ENCODE measurements around the gene RGCC. TPM values are rescaled to one million over a fixed set of nuclear protein-coding genes. Genes with fewer than 3 reads are reported as not detected.

The RGCC gene
- total and polyA plus RNA-seq, 10 donors: 5.1 to 76.4 (median 23.9) TPM

DNA sequence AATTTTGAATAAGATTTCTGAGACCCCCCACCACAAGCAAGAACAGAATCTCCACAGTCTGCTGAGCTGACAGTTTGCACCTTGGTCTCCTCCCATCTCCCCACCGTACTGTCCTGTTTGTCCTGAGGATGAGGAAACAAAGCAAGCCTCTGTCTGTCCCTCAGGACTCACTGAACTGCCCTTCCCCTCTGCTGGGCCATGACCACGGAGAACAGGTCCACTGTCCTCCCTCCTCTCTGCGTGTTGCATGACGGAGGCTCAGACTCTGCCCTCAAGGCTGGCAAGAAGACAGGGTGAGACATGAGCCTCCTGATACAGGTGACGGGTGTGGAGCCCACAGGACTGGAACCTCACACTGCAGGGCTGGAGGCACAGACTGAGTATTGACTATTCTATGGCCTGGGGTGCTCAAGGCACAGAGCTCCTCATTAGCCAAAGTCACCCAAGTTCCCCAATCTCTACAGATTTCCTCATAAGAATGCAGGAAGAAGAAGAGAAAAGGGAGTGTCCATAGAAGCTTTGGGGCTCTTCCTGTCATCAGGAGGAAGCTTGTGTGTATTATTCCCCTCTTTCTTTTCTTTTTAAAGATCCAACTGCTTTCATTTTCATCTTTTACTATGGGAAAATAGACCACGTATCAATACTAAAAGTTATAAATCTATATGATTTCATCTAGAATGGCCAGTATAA is 22.4 kb upstream of the RGCC start:
- no peak for DNase-seq
- 83 to 91% (median 88%) methylated on average over 6 of the region's 6 CpGs for WGBS, 5 donors
- H3K27ac ChIP-seq: no peak overlapping the region
- H3K4me1 ChIP-seq: no peaks in the 10 kb centered on the region
- TF ChIP-seq POLR2A (IDR thresholded peaks at IDR 0.05): no peak
- TF ChIP-seq POLR2AphosphoS5 (IDR thresholded peaks at IDR 0.05): no peak
- TF ChIP-seq, protein P1, sequence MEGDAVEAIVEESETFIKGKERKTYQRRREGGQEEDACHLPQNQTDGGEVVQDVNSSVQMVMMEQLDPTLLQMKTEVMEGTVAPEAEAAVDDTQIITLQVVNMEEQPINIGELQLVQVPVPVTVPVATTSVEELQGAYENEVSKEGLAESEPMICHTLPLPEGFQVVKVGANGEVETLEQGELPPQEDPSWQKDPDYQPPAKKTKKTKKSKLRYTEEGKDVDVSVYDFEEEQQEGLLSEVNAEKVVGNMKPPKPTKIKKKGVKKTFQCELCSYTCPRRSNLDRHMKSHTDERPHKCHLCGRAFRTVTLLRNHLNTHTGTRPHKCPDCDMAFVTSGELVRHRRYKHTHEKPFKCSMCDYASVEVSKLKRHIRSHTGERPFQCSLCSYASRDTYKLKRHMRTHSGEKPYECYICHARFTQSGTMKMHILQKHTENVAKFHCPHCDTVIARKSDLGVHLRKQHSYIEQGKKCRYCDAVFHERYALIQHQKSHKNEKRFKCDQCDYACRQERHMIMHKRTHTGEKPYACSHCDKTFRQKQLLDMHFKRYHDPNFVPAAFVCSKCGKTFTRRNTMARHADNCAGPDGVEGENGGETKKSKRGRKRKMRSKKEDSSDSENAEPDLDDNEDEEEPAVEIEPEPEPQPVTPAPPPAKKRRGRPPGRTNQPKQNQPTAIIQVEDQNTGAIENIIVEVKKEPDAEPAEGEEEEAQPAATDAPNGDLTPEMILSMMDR (IDR thresholded peaks at IDR 0.05 in 8 of 11, conservative IDR thresholded peaks at IDR 0.05 in 3 of 11): no peak
- peaks cover 0 to 3% (median 0%) of the 10 kb centered on the region in 7 donors for H3K27me3 ChIP-seq (replicated peaks in 1 of 7)
- no peaks in the 10 kb centered on the region for H3K36me3 ChIP-seq
- intact Hi-C loops (cut with DNase I; ENCODE audit: low total_unique reads): no loop called here
- no peaks in the 10 kb centered on the region for H3K9me3 ChIP-seq
- H3K4me3 ChIP-seq: no peak overlapping the region

DNA sequence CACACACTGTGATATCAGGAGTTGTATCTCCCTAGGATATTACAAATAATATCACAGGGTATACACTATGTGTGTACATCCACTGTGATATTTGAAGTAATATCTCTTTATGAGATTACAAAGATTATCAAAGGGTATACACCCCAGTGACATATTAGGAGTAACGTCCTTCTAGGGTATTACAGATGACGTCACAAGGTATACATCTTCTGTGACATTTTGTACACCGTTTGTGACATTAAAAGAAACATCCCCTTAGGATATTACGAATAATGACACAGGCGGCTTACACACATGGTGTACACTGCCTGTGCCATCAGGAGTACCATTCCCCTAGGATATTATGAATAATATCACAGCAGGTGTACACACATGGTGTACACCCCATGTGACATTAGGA is 13.4 kb upstream of the RGCC start:
- no peak overlapping the region for H3K4me3 ChIP-seq
- H3K9me3 ChIP-seq: peaks cover 0 to 13% (median 10%) of the 10 kb centered on the region in 8 donors
- no peak for DNase-seq
- no peaks in the 10 kb centered on the region for H3K36me3 ChIP-seq
- TF ChIP-seq, protein P1 (IDR thresholded peaks at IDR 0.05 in 8 of 11, conservative IDR thresholded peaks at IDR 0.05 in 3 of 11): no peak
- no peak for TF ChIP-seq POLR2AphosphoS5 (IDR thresholded peaks at IDR 0.05)
- TF ChIP-seq POLR2A (IDR thresholded peaks at IDR 0.05): no peak
- 93 to 98% (median 95%) methylated on average over 5 of the region's 5 CpGs for WGBS, 5 donors
- H3K27ac ChIP-seq: no peak overlapping the region
- intact Hi-C loops (cut with DNase I; ENCODE audit: low total_unique reads): no loop called here
- no peaks in the 10 kb centered on the region for H3K4me1 ChIP-seq
- H3K27me3 ChIP-seq (replicated peaks in 1 of 7): no peaks in the 10 kb centered on the region

DNA sequence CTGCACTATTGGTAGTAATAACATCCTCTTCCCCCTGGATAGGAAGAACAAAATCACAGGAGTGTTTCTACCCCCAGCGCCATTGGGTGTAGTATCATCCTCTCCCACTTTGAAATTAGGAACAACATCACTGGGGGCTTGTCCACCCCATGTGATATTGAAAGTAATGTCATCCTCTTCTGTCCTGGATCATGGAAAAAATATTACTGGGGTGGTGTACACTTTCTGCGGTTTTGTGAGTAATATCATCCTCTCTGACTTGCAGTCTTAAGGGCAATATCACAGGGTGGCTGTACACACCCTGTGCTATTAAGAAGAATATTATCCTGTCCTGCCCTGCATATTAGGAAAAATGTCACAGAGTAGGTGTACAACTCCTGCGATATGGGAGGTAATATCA is 4.9 kb upstream of the RGCC start:
- peaks cover 0 to 36% (median 19%) of the 10 kb centered on the region in 8 donors for H3K9me3 ChIP-seq
- H3K4me1 ChIP-seq: peaks cover 0 to 16% (median 10%) of the 10 kb centered on the region in 6 donors
- 78 to 89% (median 87%) methylated on average over 3 of the region's 3 CpGs for WGBS, 5 donors
- TF ChIP-seq POLR2A (IDR thresholded peaks at IDR 0.05) (no peak), POLR2AphosphoS5 (IDR thresholded peaks at IDR 0.05) (no peak)
- TF ChIP-seq, protein P1 (IDR thresholded peaks at IDR 0.05 in 8 of 11, conservative IDR thresholded peaks at IDR 0.05 in 3 of 11): no peak
- no peak overlapping the region for H3K27ac ChIP-seq
- H3K4me3 ChIP-seq: no peak overlapping the region
- H3K27me3 ChIP-seq (replicated peaks in 1 of 7): peaks cover 0 to 23% (median 11%) of the 10 kb centered on the region in 7 donors
- DNase-seq: no peak
- intact Hi-C loops (cut with DNase I; ENCODE audit: low total_unique reads): no loop called here
- H3K36me3 ChIP-seq: no peaks in the 10 kb centered on the region

DNA sequence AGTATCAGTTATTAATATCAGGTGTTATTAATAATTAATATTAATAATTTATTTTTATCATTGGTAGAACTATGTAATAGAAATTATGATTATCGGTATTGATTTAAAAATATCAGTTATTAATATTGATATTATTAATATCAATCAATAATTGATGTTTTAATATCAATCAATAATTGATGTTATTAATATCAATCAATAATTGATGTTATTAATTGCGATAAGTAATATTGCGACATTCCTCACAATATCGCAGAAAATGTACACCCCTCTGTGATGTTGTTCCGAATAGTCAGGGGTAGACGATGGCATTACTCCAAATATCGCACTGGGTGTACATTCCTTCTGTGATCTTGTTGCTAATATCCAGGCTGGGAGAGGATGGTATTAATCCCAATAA is 3.7 kb upstream of the RGCC start:
- peaks cover 0 to 29% (median 15%) of the 10 kb centered on the region in 8 donors for H3K9me3 ChIP-seq
- no peak overlapping the region for H3K4me3 ChIP-seq
- no peak for DNase-seq
- 92 to 95% (median 94%) methylated on average over 7 of the region's 7 CpGs for WGBS, 5 donors
- H3K4me1 ChIP-seq: peaks cover 0 to 28% (median 21%) of the 10 kb centered on the region in 6 donors
- H3K27ac ChIP-seq: no peak overlapping the region
- H3K27me3 ChIP-seq (replicated peaks in 1 of 7): peaks cover 0 to 35% (median 22%) of the 10 kb centered on the region in 7 donors
- H3K36me3 ChIP-seq: no peaks in the 10 kb centered on the region
- TF ChIP-seq, protein P1 (IDR thresholded peaks at IDR 0.05 in 8 of 11, conservative IDR thresholded peaks at IDR 0.05 in 3 of 11): no peak
- TF ChIP-seq POLR2A (IDR thresholded peaks at IDR 0.05): no peak
- no peak for TF ChIP-seq POLR2AphosphoS5 (IDR thresholded peaks at IDR 0.05)
- intact Hi-C loops (cut with DNase I; ENCODE audit: low total_unique reads): no loop called here

Data from spleen (tissue), 11 donors.